HG02973 (cell line): ENCODE data around the gene BCKDK.
"Not testable (repeated sequence)": the region's sequence is repeated elsewhere in the genome, so short reads cannot be mapped to it uniquely, and the experiment has no call there.

Experiments
- ATAC-seq: cut with Tn5 transposase; IDR thresholded peaks from one replicate; pipeline ENCODE4 v1.9.1; 2021; ENCODE audit warnings: moderate library complexity; ENCODE audit not compliant: unreplicated experiment

Gene BCKDK

GRCh38 chr16:31141071-31141469 lies 32.9 kb downstream of the BCKDK start:
- not testable (repeated sequence) for ATAC-seq

- no peak for ATAC-seq
These were observed 33.4 kb downstream of the BCKDK start for GRCh38 chr16:31141489-31142108.

- ATAC-seq: peak; percentile 86
These were observed 34.2 kb downstream of the BCKDK start for GRCh38 chr16:31142109-31143010.

GRCh38 chr16:31143011-31143693 lies 35.0 kb downstream of the BCKDK start:
- no peak for ATAC-seq

GRCh38 chr16:31143694-31144148 lies 35.5 kb downstream of the BCKDK start:
- ATAC-seq: no peak

GRCh38 chr16:31144418-31144817 lies 36.2 kb downstream of the BCKDK start:
- not testable (repeated sequence) for ATAC-seq

GRCh38 chr16:31145398-31145990 lies 37.3 kb downstream of the BCKDK start:
- ATAC-seq: no peak

- no peak for ATAC-seq
These were observed 39.4 kb downstream of the BCKDK start for GRCh38 chr16:31147574-31147973.

GRCh38 chr16:31148281-31148728 lies 40.1 kb downstream of the BCKDK start:
- ATAC-seq: no peak

GRCh38 chr16:31148896-31149295 lies 40.7 kb downstream of the BCKDK start:
- no peak for ATAC-seq

- ATAC-seq: no peak
These were observed 41.1 kb downstream of the BCKDK start for GRCh38 chr16:31149332-31149731.

GRCh38 chr16:31149894-31150890 lies 42.0 kb downstream of the BCKDK start, which contains the start of gene PRSS36:
Gene PRSS36, minus strand, starts transcription at chr16:31150066. Its CDS starts 31 bp downstream, at chr16:31150035.
- no peak for ATAC-seq

GRCh38 chr16:31150976-31151375 lies 42.8 kb downstream of the BCKDK start:
- not testable (repeated sequence) for ATAC-seq

GRCh38 chr16:31157136-31157535 lies 49.0 kb downstream of the BCKDK start:
- ATAC-seq: no peak
